ENCODE measurements around the gene MACROD1. TPM values are rescaled to one million over a fixed set of nuclear protein-coding genes. Genes with fewer than 3 reads are reported as not detected.

MACROD1 gene
- total RNA-seq, 4 donors from 2014 or later: 29.2 to 64.6 (median 46.2) TPM

GRCh38 chr11:64067230-64067993 lies 98.5 kb downstream of the MACROD1 start:
- Histone ChIP-seq H3K4me3 (no peak overlapping the region), H3K27me3 (peaks cover 5% of the 10 kb centered on the region), H3K4me1 (no peaks in the 10 kb centered on the region), H3K36me3 (no peaks in the 10 kb centered on the region), H3K27ac (no peak overlapping the region), H3K9me3 (no peaks in the 10 kb centered on the region)
- no peak for DNase-seq (ENCODE audit: low spot score in 2 of 2)
- WGBS: 81% methylated on average over 19 of the region's 26 CpGs
- TF ChIP-seq CTCF (IDR thresholded peaks at IDR 0.05): no peak
- no peak for TF ChIP-seq EP300 (IDR thresholded peaks at IDR 0.05)
- no peak for TF ChIP-seq POLR2AphosphoS5 (IDR thresholded peaks at IDR 0.05)
- TF ChIP-seq POLR2A (IDR thresholded peaks at IDR 0.05): no peak

GRCh38 chr11:64065712-64066111 lies 100.2 kb downstream of the MACROD1 start:
- no peak overlapping the region for H3K4me3 ChIP-seq
- no peak overlapping the region for H3K27ac ChIP-seq
- DNase-seq (ENCODE audit: low spot score in 2 of 2): no peak
- peaks cover 12% of the 10 kb centered on the region for H3K27me3 ChIP-seq
- H3K4me1 ChIP-seq: peaks cover 7% of the 10 kb centered on the region
- TF ChIP-seq POLR2A (IDR thresholded peaks at IDR 0.05) (no peak), EP300 (IDR thresholded peaks at IDR 0.05) (no peak), POLR2AphosphoS5 (IDR thresholded peaks at IDR 0.05) (no peak), CTCF (IDR thresholded peaks at IDR 0.05) (no peak)
- WGBS: 90% methylated on average over 9 of the region's 10 CpGs
- H3K9me3 ChIP-seq: no peaks in the 10 kb centered on the region
- no peaks in the 10 kb centered on the region for H3K36me3 ChIP-seq

- H3K4me3 ChIP-seq: no peak overlapping the region
- peaks cover 10% of the 10 kb centered on the region for H3K4me1 ChIP-seq
- H3K27ac ChIP-seq: no peak overlapping the region
- 93% methylated on average over 10 of the region's 11 CpGs for WGBS
- DNase-seq (ENCODE audit: low spot score in 2 of 2): no peak
- TF ChIP-seq POLR2AphosphoS5 (IDR thresholded peaks at IDR 0.05): no peak
- TF ChIP-seq EP300 (IDR thresholded peaks at IDR 0.05): no peak
- no peak for TF ChIP-seq CTCF (IDR thresholded peaks at IDR 0.05)
- no peak for TF ChIP-seq POLR2A (IDR thresholded peaks at IDR 0.05)
- H3K36me3 ChIP-seq: no peaks in the 10 kb centered on the region
- H3K27me3 ChIP-seq: peaks cover 12% of the 10 kb centered on the region
- no peaks in the 10 kb centered on the region for H3K9me3 ChIP-seq
These were observed 100.8 kb downstream of the MACROD1 start for GRCh38 chr11:64065141-64065465.

- no peak for TF ChIP-seq CTCF (IDR thresholded peaks at IDR 0.05)
- no peak for TF ChIP-seq POLR2AphosphoS5 (IDR thresholded peaks at IDR 0.05)
- no peak for TF ChIP-seq EP300 (IDR thresholded peaks at IDR 0.05)
- TF ChIP-seq POLR2A (IDR thresholded peaks at IDR 0.05): no peak
- Histone ChIP-seq H3K27ac (no peak overlapping the region), H3K4me3 (no peak overlapping the region), H3K4me1 (peaks cover 10% of the 10 kb centered on the region), H3K9me3 (no peaks in the 10 kb centered on the region), H3K36me3 (no peaks in the 10 kb centered on the region), H3K27me3 (peaks cover 12% of the 10 kb centered on the region)
- no peak for DNase-seq (ENCODE audit: low spot score in 2 of 2)
- 86% methylated on average over 13 of the region's 17 CpGs for WGBS
These were observed 101.4 kb downstream of the MACROD1 start for GRCh38 chr11:64064374-64065140.

- WGBS: 91% methylated on average over 12 of the region's 13 CpGs
- Histone ChIP-seq H3K4me1 (peaks cover 10% of the 10 kb centered on the region), H3K27me3 (peaks cover 12% of the 10 kb centered on the region), H3K9me3 (no peaks in the 10 kb centered on the region), H3K27ac (no peak overlapping the region), H3K36me3 (no peaks in the 10 kb centered on the region), H3K4me3 (no peak overlapping the region)
- no peak for DNase-seq (ENCODE audit: low spot score in 2 of 2)
- TF ChIP-seq CTCF (IDR thresholded peaks at IDR 0.05): no peak
- no peak for TF ChIP-seq POLR2AphosphoS5 (IDR thresholded peaks at IDR 0.05)
- no peak for TF ChIP-seq POLR2A (IDR thresholded peaks at IDR 0.05)
- no peak for TF ChIP-seq EP300 (IDR thresholded peaks at IDR 0.05)
These were observed 102.1 kb downstream of the MACROD1 start for GRCh38 chr11:64063777-64064176.

All from suprapubic skin (tissue), 4 donors.